Suppressor macrophage treated with lipopolysaccharide for 1 hour (primary cell): ENCODE measurements around the gene IL20RB.

ENCODE experiments used
- DNase-seq, 3 donors: peaks; one replicate each; pipeline ENCODE4 v3.0.0-alpha.2; 2020 to 2022

IL20RB gene

DNA sequence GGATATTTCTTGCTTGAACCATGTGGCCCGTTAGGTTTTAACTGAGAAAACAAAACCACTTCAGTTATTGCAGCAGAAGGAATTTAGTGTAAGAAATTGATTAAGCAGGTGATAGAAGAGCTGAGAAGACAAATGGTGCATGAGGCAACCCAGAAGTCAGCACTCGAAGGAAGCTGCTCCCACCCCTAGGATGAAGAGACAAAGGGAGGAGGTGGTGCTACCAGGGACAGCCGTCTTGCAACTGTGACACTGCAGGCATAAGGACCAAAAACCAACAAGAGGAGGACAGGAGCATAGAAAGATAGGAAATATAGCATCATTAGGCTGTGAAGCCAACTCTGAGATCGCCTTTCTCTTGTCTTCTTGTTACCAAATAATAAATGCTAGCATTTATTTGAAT, 89.0 kb downstream of the IL20RB start:
- DNase-seq, result no peak

DNA sequence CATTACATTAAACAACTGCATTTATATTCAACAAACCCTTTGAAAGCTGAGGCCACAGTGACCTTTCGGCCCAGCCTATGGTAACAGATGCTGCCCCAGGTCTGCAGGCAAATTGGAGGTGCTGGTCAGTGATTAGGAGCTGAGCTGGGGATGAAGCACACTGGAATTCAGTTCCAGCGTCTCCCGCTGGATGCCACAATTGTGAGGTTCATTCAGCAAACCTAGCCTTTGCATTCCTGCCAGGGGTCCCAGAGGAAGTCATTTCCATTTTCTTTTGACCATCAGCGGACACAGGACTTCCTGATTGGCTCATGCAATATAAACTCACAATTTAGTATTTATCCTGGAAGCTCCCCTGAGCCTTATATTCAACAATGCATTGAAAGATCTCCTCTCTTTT, 89.5 kb downstream of the IL20RB start:
- no peak for DNase-seq

DNA sequence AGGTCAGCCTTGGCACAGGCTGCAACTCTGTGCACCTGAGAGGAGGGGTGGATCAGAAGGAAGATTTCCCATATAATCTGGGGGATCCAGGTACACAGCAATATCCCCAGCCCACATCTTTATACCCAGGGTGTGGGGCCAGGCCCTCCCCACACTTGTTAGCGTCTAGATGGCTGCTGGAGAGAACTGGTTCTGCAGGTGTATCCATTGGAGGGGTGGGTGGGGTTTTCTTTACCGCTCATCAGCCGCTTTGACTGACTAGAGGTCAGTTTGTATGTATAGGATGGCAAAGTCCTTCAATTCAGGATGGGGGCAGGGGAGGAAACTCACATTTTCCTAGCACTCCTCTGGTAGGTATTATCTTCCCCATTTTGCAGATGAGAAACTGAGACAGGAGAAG, 92.5 kb downstream of the IL20RB start:
- DNase-seq, result no peak

DNA sequence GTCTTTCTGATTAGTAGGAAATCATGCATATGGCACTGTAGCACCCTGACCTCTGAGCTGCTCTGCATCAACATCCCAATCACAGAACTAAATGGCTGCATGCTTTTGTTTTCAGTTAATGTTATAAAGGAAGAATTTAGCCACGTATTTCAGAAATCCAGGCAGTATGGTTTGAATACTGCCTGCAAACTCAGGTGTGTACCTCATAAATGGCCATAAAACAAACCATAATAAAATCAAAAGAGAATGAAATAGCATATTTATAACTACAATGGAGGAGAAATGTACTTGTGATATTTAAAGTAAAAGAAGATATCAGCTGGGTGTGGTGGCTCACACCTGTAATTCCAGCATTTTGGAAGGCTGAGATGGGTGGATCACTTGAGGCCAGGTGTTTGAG, 94.5 kb downstream of the IL20RB start:
- no peak for DNase-seq
